AG09319 (cell line): Measurements from ENCODE around the gene PALLD.

Source experiments
- DNase-seq: peaks from one replicate; pipeline ENCODE4 v3.0.0-alpha.2; 2010; ENCODE audit warnings: low read depth; ENCODE audit errors: extremely low read depth
- CTCF ChIP-seq: IDR thresholded peaks from 2 replicates; pipeline ENCODE4 v1.5.1; 2011; ENCODE audit warnings: low read depth, mild to moderate bottlenecking, inconsistent platforms, low read length, moderate library complexity

The PALLD gene

GRCh38 chr4:168570466-168570865, 73.6 kb downstream of the PALLD start:
- DNase-seq = no peak
- TF ChIP-seq CTCF = no peak

- DNase-seq = no peak
- TF ChIP-seq CTCF = no peak
These were observed 75.2 kb downstream of the PALLD start for GRCh38 chr4:168572002-168572401.

- TF ChIP-seq CTCF = no peak
- peak; percentile 54 for DNase-seq
These were observed 77.0 kb downstream of the PALLD start for GRCh38 chr4:168573870-168574269.

- TF ChIP-seq CTCF = no peak
- DNase-seq = no peak
These were observed 77.9 kb downstream of the PALLD start for GRCh38 chr4:168574581-168575295.

GRCh38 chr4:168575473-168575872, 78.6 kb downstream of the PALLD start:
- DNase-seq = no peak
- TF ChIP-seq CTCF = no peak

- DNase-seq = no peak
- TF ChIP-seq CTCF = no peak
These were observed 80.8 kb downstream of the PALLD start for GRCh38 chr4:168577624-168578023.

GRCh38 chr4:168580228-168580627, 83.4 kb downstream of the PALLD start:
- TF ChIP-seq CTCF = no peak
- no peak for DNase-seq
